Activated T-helper 2 cell treated with anti-CD3 and anti-CD28 coated beads, Interferon-gamma antibody, Interleukin-2, Interleukin-4, amounts not matched to agents 10 μg/mL and 5 μg/mL and 100 μg/mL, durations not matched to agents 14 hours and 24 hours and 36 hours (primary cell): ENCODE measurements around the gene NMT2. TPM values are rescaled to one million over a fixed set of nuclear protein-coding genes. Genes with fewer than 3 reads are reported as not detected.

Experiments used
- DNase-seq: peaks from one replicate; pipeline ENCODE4 v3.0.0; 2021; ENCODE audit warnings: low spot score
- H3K27ac Mint-ChIP-seq: one replicate; pipeline ENCODE4 v1.8.0; 2021; ENCODE audit warnings: mixed read lengths
- H3K27me3 Mint-ChIP-seq: one replicate; pipeline ENCODE4 v1.8.0; 2021; ENCODE audit warnings: low read depth, mixed read lengths
- H3K36me3 Mint-ChIP-seq: one replicate; pipeline ENCODE4 v1.8.0; 2021; ENCODE audit warnings: low read depth, mixed read lengths
- H3K4me1 Mint-ChIP-seq: one replicate; pipeline ENCODE4 v1.8.0; 2021; ENCODE audit warnings: low read depth, mixed read lengths
- H3K4me3 Mint-ChIP-seq: one replicate; pipeline ENCODE4 v1.8.0; 2021; ENCODE audit warnings: low read depth, mild to moderate bottlenecking, moderate library complexity, mixed read lengths
- H3K9me3 Mint-ChIP-seq: one replicate; pipeline ENCODE4 v1.8.0; 2021; ENCODE audit warnings: mixed read lengths
- intact Hi-C: fragments of 100-400 bp; cut with micrococcal nuclease; formaldehyde crosslinking; loops from one replicate; pipeline ENCODE4 v1.15.1; 2023
- total RNA-seq: library from RNA; stranded (reverse); gene quantifications from 2 replicates; pipeline ENCODE4 v1.2.3, GENCODE V29; 2022

NMT2 gene
- total RNA-seq, 1 donor from 2014 or later, result 34.5 TPM

- H3K4me3 Mint-ChIP-seq, result no peak overlapping the region
- peaks cover 47% of the 10 kb centered on the region for H3K4me1 Mint-ChIP-seq
- peaks cover 3% of the 10 kb centered on the region for H3K27me3 Mint-ChIP-seq
- DNase-seq, result no peak
- H3K27ac Mint-ChIP-seq, result no peak overlapping the region
- H3K9me3 Mint-ChIP-seq, result peaks cover 4% of the 10 kb centered on the region
- intact Hi-C loops, result loop anchor here (2.0 kb wide), 1 partner anchor 78 kb away; no protein-coding TSS in a partner anchor
- H3K36me3 Mint-ChIP-seq, result no peaks in the 10 kb centered on the region
Observed at GRCh38 chr10:15200626-15201025, 32.1 kb upstream of the NMT2 start.

DNA sequence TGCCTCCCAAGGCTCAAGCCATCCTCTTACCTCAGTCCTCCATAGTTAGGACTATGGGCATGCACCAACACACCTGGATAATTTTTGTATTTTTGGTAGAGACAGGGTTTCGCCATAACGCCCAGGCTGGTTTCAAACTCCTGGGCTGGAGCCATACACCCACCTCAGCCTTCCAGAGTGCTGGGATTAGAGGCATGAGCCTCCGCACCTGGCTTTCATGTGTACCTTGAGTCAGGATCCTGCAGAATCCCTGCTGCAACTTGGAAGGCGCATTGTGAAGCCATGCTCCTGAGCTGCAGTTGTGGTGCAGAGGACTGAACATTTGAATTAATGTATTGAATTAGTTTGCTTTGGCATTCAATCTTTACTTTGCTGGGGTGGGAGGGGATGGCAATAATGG, 29.4 kb upstream of the NMT2 start:
- no peaks in the 10 kb centered on the region for H3K9me3 Mint-ChIP-seq
- no peaks in the 10 kb centered on the region for H3K36me3 Mint-ChIP-seq
- H3K27me3 Mint-ChIP-seq, result peaks cover 3% of the 10 kb centered on the region
- intact Hi-C loops, result no loop called here
- DNase-seq, result no peak
- H3K4me1 Mint-ChIP-seq, result peaks cover 44% of the 10 kb centered on the region
- no peak overlapping the region for H3K4me3 Mint-ChIP-seq
- no peak overlapping the region for H3K27ac Mint-ChIP-seq

DNA sequence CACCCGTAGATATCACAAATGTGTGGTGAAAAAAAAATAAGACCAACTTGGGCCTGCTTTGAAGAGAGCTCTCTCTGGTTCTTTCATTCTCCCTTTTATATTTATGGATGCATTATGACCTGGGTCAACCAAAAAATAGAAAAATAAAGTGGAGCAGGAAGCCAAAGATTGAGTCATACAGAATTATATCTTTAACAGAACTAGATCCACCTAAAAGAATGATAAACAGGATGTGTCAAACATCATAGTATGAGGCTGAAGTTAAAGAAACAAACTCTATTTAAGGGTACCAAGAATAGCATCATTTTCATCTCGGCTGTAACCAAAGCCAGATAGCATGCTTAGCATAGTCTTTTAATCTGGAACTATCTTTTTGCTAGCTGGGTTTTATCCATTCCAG, 28.8 kb upstream of the NMT2 start:
- Mint-ChIP-seq H3K9me3 (no peaks in the 10 kb centered on the region), H3K27ac (peak overlapping the region; percentile 43), H3K36me3 (no peaks in the 10 kb centered on the region), H3K4me1 (peaks cover 43% of the 10 kb centered on the region), H3K27me3 (peaks cover 3% of the 10 kb centered on the region), H3K4me3 (no peak overlapping the region)
- no peak for DNase-seq
- intact Hi-C loops, result no loop called here

DNA sequence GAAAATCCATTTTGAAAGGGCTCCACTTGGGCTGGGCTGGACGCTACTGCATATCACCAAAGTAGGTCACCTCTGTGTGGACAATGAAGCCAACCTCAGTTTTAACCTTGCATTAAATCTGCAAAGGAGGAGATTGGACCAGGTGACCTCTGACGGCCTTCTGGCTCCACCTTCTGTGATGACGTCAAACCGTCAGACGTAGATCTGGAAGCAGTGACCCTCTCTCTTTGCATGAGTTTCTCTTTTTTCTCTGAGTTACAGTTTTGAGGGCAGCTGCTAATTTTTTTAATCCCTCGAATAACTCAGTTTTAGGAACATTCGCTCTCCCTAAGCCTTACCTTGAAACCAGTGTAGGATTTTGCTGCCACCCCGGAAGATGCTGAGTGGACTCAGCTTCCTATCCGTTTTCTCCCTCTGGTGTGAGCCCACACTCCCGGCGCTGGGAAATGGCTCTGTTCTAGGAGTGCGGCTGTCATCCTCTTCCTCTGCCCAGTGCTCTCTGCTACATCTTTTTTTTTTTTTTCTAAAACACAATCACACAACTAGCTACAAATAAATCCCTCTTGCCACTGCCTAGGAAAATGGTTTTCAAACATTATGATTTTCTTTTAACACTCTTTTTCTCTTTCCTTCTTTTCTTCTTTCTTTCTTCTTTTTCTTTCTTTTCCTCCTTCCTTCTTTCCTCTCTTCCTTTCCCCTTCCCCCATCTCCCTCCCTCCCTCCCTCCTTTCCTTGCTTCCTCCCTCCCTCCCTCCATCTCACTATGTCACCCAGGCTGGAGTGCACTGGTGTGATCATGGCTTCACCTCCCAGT, 27.7 kb upstream of the NMT2 start:
- intact Hi-C loops, result no loop called here
- H3K4me1 Mint-ChIP-seq, result peaks cover 38% of the 10 kb centered on the region
- no peaks in the 10 kb centered on the region for H3K36me3 Mint-ChIP-seq
- peak overlapping the region; percentile 47 for H3K27ac Mint-ChIP-seq
- no peak overlapping the region for H3K4me3 Mint-ChIP-seq
- DNase-seq, result no peak
- H3K9me3 Mint-ChIP-seq, result no peaks in the 10 kb centered on the region
- peaks cover 3% of the 10 kb centered on the region for H3K27me3 Mint-ChIP-seq

- H3K27me3 Mint-ChIP-seq, result no peaks in the 10 kb centered on the region
- H3K9me3 Mint-ChIP-seq, result no peaks in the 10 kb centered on the region
- H3K27ac Mint-ChIP-seq, result peak overlapping the region; percentile 66
- H3K4me3 Mint-ChIP-seq, result no peak overlapping the region
- intact Hi-C loops, result loop anchor here (2.0 kb wide), 1 partner anchor 21 kb away; the partner anchor contains the start of gene NMT2
- H3K4me1 Mint-ChIP-seq, result peaks cover 45% of the 10 kb centered on the region
- DNase-seq, result no peak
- H3K36me3 Mint-ChIP-seq, result peaks cover 9% of the 10 kb centered on the region
Observed at GRCh38 chr10:15189133-15189885, 20.8 kb upstream of the NMT2 start.

DNA sequence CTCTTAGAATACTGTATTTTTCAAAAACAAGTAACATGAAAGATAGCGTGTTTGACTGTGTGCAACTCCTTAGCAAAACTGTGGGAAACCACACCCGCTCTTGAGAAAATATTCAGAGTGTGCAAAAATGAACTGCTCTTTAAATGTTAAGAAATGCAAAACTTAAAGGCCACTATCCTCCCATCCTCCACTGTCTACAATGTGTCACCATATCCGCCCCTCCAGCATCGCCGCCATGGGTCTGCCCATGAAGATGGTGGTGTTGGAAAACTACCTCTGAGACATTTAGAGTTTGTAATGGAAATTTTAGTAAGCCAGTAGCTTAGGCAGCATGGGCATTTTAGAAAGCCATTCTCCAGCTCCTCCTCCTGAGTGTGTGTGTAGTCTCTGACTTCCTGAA, 20.1 kb upstream of the NMT2 start:
- Mint-ChIP-seq H3K4me1 (peaks cover 45% of the 10 kb centered on the region), H3K9me3 (no peaks in the 10 kb centered on the region), H3K27me3 (no peaks in the 10 kb centered on the region), H3K36me3 (peaks cover 9% of the 10 kb centered on the region), H3K4me3 (no peak overlapping the region), H3K27ac (peak overlapping the region; percentile 66)
- intact Hi-C loops, result loop anchor here (2.0 kb wide), 1 partner anchor 20 kb away; the partner anchor contains the start of gene NMT2
- DNase-seq, result peak; percentile 22

- DNase-seq, result no peak
- H3K4me1 Mint-ChIP-seq, result peaks cover 39% of the 10 kb centered on the region
- no peaks in the 10 kb centered on the region for H3K27me3 Mint-ChIP-seq
- no peak overlapping the region for H3K4me3 Mint-ChIP-seq
- no peak overlapping the region for H3K27ac Mint-ChIP-seq
- intact Hi-C loops, result no loop called here
- peaks cover 9% of the 10 kb centered on the region for H3K36me3 Mint-ChIP-seq
- H3K9me3 Mint-ChIP-seq, result no peaks in the 10 kb centered on the region
Observed at GRCh38 chr10:15183689-15184481, 15.4 kb upstream of the NMT2 start.

DNA sequence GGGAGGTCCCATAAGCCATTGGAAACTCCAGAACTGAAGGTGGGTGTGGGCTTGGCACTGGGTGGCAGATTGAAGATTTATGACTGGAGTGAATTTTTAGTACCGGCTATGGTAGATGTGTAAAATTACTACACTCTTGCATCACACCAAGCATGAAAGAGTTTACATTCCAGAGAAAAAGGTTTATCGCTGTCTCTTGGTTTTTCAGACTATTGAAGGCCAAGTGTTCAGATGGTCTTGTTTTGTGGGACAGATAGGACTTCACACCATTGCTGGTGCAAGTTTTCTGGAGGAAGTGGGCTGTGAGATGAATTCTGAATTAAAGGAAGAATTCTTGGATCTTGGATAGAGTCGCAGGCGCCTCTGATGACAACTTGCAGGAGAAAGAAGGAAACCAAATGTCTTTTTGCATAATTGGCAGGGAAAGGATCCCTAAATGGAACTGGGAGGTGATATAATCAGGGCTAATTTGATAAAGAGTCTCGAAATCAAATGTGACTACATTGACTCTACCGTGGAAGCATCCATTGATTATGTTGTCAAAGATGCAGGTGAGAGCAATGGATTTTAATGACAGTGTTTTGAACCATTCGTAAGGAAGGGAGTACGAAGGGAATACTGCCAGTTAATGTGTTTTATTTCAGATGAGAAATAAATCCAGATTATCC, 14.2 kb upstream of the NMT2 start:
- intact Hi-C loops, result no loop called here
- Mint-ChIP-seq H3K9me3 (no peaks in the 10 kb centered on the region), H3K4me3 (no peak overlapping the region), H3K36me3 (peaks cover 9% of the 10 kb centered on the region), H3K4me1 (peaks cover 33% of the 10 kb centered on the region), H3K27me3 (no peaks in the 10 kb centered on the region), H3K27ac (no peak overlapping the region)
- DNase-seq, result no peak

DNA sequence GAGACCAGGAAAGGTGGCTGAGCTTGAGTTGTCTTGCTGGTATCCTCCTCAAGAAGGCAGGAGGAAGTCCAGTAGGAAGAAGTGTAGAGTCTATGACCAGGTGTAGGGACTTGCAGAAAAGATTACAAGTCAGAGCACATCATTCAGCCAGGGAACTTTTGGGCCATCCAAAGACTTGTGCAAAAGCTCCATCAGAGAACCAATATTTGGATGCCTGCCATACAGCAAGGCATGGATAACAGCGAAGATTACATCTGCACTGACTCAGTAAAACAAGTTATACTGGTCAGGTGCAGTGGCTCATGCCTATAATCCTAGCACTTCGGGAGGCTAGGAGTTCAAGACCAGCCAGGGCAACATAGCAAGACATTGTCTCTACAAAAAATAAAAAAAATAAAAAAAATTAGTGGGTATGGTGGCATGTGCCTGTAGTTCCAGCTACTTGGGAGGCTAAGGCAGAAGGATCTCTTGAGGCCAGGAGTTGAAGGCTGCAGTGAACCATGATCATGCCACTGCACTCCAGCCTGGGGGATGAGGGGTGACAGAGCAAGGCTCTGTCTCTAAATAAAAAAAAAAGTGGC, 13.2 kb upstream of the NMT2 start:
- H3K27ac Mint-ChIP-seq, result no peak overlapping the region
- H3K4me3 Mint-ChIP-seq, result no peak overlapping the region
- H3K4me1 Mint-ChIP-seq, result peaks cover 29% of the 10 kb centered on the region
- no peaks in the 10 kb centered on the region for H3K9me3 Mint-ChIP-seq
- intact Hi-C loops, result no loop called here
- no peaks in the 10 kb centered on the region for H3K27me3 Mint-ChIP-seq
- DNase-seq, result no peak
- H3K36me3 Mint-ChIP-seq, result peaks cover 7% of the 10 kb centered on the region

- peaks cover 3% of the 10 kb centered on the region for H3K36me3 Mint-ChIP-seq
- no peak for DNase-seq
- no peak overlapping the region for H3K27ac Mint-ChIP-seq
- intact Hi-C loops, result no loop called here
- peaks cover under 1% of the 10 kb centered on the region for H3K27me3 Mint-ChIP-seq
- peaks cover 20% of the 10 kb centered on the region for H3K4me1 Mint-ChIP-seq
- H3K4me3 Mint-ChIP-seq, result no peak overlapping the region
- H3K9me3 Mint-ChIP-seq, result no peaks in the 10 kb centered on the region
Observed at GRCh38 chr10:15180736-15181135, 12.2 kb upstream of the NMT2 start.

GRCh38 chr10:15176269-15176668, 7.8 kb upstream of the NMT2 start:
- Mint-ChIP-seq H3K27ac (no peak overlapping the region), H3K36me3 (no peaks in the 10 kb centered on the region)

DNA sequence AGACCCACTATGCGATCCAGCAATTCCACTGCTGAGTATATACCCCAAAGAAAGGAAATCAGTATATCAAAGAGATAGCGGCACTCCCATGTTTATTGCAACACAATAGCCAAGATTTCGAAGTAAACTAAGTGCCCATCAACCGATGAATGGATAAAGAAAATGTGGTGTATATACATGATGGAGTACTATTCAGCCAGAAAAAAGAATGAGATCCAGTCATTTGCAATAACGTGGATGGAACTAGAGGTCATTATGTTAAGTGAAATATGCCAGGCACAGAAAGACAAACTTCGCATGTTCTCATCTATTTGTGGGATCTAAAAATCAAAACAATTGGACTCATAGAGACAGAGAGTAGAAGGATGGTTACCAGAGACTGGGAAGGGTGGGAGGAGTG, 7.1 kb upstream of the NMT2 start:
- H3K36me3 Mint-ChIP-seq, result peaks cover 3% of the 10 kb centered on the region
- H3K27me3 Mint-ChIP-seq, result peaks cover 2% of the 10 kb centered on the region
- no peaks in the 10 kb centered on the region for H3K9me3 Mint-ChIP-seq
- intact Hi-C loops, result no loop called here
- no peak overlapping the region for H3K27ac Mint-ChIP-seq
- DNase-seq, result no peak
- peaks cover 22% of the 10 kb centered on the region for H3K4me1 Mint-ChIP-seq
- no peak overlapping the region for H3K4me3 Mint-ChIP-seq

More at GRCh38 chr10:15176269-15176668, 7.8 kb upstream of the NMT2 start:
- H3K27me3 Mint-ChIP-seq, result peaks cover 2% of the 10 kb centered on the region
- peaks cover 16% of the 10 kb centered on the region for H3K4me1 Mint-ChIP-seq
- intact Hi-C loops, result no loop called here
- no peak for DNase-seq
- H3K9me3 Mint-ChIP-seq, result no peaks in the 10 kb centered on the region
- H3K4me3 Mint-ChIP-seq, result no peak overlapping the region
